ENCODE data around the gene HSBP1.

GRCh38 chr16:83819361-83819760, 11.6 kb downstream of the HSBP1 start:
- no peak for TF ChIP-seq CTCF (IDR thresholded peaks at IDR 0.05; ENCODE audit: control extremely low read depth in 1 of 3, insufficient read depth in 1 of 3, low read depth in 1 of 3, low read length in 3 of 3)
- TF ChIP-seq CHD2 (IDR thresholded peaks at IDR 0.05; ENCODE audit: low read length): no peak
- no peak for TF ChIP-seq SUZ12 (IDR thresholded peaks at IDR 0.05; ENCODE audit: low read length)
- TF ChIP-seq EP300 (IDR thresholded peaks at IDR 0.05; ENCODE audit: borderline replicate concordance in 1 of 2, low read depth in 2 of 2, low read length in 2 of 2): no peak
- TF ChIP-seq RFX5 (IDR thresholded peaks at IDR 0.05; ENCODE audit: borderline replicate concordance, low read depth, low read length): no peak
- TF ChIP-seq TEAD4 (IDR thresholded peaks at IDR 0.05; ENCODE audit: low read depth, low read length): no peak
- TF ChIP-seq RAD21 (IDR thresholded peaks at IDR 0.05 in 1 of 2, conservative IDR thresholded peaks at IDR 0.05 in 1 of 2; ENCODE audit: low read depth in 2 of 2, low read length in 2 of 2): no peak
- no peak for TF ChIP-seq YY1 (IDR thresholded peaks at IDR 0.05; ENCODE audit: low read depth, low read length)

Measured in H1 (cell line).